ENCODE data around the gene SEMA6A.

The SEMA6A gene

GRCh38 chr5:116451066-116451465 is 123.6 kb downstream of the SEMA6A start:
- no peak for DNase-seq (ENCODE audit: low read depth)
- no peak for TF ChIP-seq CTCF (IDR thresholded peaks at IDR 0.05; ENCODE audit: control insufficient read depth, insufficient read depth, low read depth, low read length, missing control alignments)
- H3K4me3 ChIP-seq (ENCODE audit: control insufficient read depth, low read depth, low read length), result no peak overlapping the region

GRCh38 chr5:116449458-116449857 is 125.2 kb downstream of the SEMA6A start:
- no peak for TF ChIP-seq CTCF (IDR thresholded peaks at IDR 0.05; ENCODE audit: control insufficient read depth, insufficient read depth, low read depth, low read length, missing control alignments)

GRCh38 chr5:116448870-116449427 is 125.7 kb downstream of the SEMA6A start:
- DNase-seq (ENCODE audit: low read depth), result no peak
- no peak overlapping the region for H3K4me3 ChIP-seq (ENCODE audit: control insufficient read depth, low read depth, low read length)
- TF ChIP-seq CTCF (IDR thresholded peaks at IDR 0.05; ENCODE audit: control insufficient read depth, insufficient read depth, low read depth, low read length, missing control alignments), result no peak

More at GRCh38 chr5:116449458-116449857, 125.2 kb downstream of the SEMA6A start:
- no peak overlapping the region for H3K4me3 ChIP-seq (ENCODE audit: control insufficient read depth, low read depth, low read length)
- DNase-seq (ENCODE audit: low read depth), result no peak

- DNase-seq (ENCODE audit: low read depth), result no peak
- TF ChIP-seq CTCF (IDR thresholded peaks at IDR 0.05; ENCODE audit: control insufficient read depth, insufficient read depth, low read depth, low read length, missing control alignments), result peak; percentile 37
- no peak overlapping the region for H3K4me3 ChIP-seq (ENCODE audit: control insufficient read depth, low read depth, low read length)
These were observed 126.2 kb downstream of the SEMA6A start for GRCh38 chr5:116448450-116448849.

GRCh38 chr5:116446356-116447005 is 128.1 kb downstream of the SEMA6A start:
- no peak for TF ChIP-seq CTCF (IDR thresholded peaks at IDR 0.05; ENCODE audit: control insufficient read depth, insufficient read depth, low read depth, low read length, missing control alignments)
- no peak overlapping the region for H3K4me3 ChIP-seq (ENCODE audit: control insufficient read depth, low read depth, low read length)
- DNase-seq (ENCODE audit: low read depth), result no peak

GRCh38 chr5:116445311-116445710 is 129.3 kb downstream of the SEMA6A start:
- no peak for DNase-seq (ENCODE audit: low read depth)
- no peak for TF ChIP-seq CTCF (IDR thresholded peaks at IDR 0.05; ENCODE audit: control insufficient read depth, insufficient read depth, low read depth, low read length, missing control alignments)
- H3K4me3 ChIP-seq (ENCODE audit: control insufficient read depth, low read depth, low read length), result no peak overlapping the region

All from AG09309 (cell line).